Activated CD8-positive, alpha-beta T cell treated with anti-CD3 and anti-CD28 coated beads for 36 hours (primary cell): ENCODE measurements around the gene MAST4. TPM values are rescaled to one million over a fixed set of nuclear protein-coding genes. Genes with fewer than 3 reads are reported as not detected.

Source experiments
- ATAC-seq: fragments of 200-7000 bp; cut with Tn5 transposase; one replicate; pipeline ENCODE4 v1.10.0; 2021; ENCODE audit warnings: mild to moderate bottlenecking, moderate library complexity
- CTCF ChIA-PET: fragments of 350-600 bp; sonication (Branson Sonifier 250); formaldehyde crosslinking; loops from one replicate; lab custom pipeline; 2021; ENCODE audit warnings: antibody characterized with exemption; lab: Charles Lee
- POLR2A ChIA-PET: fragments of 350-600 bp; sonication (Branson Sonifier 250); formaldehyde crosslinking; loops from one replicate; lab custom pipeline; 2021; ENCODE audit warnings: antibody characterized with exemption; lab: Charles Lee
- DNase-seq: peaks from one replicate; pipeline ENCODE4 v3.0.0-alpha.2; 2020
- H3K27ac Mint-ChIP-seq: one replicate; pipeline ENCODE4 v1.8.0; 2021; ENCODE audit warnings: mild to moderate bottlenecking, mixed read lengths
- H3K27me3 Mint-ChIP-seq: one replicate; pipeline ENCODE4 v1.8.0; 2021; ENCODE audit warnings: mixed read lengths
- H3K36me3 Mint-ChIP-seq: one replicate; pipeline ENCODE4 v1.8.0; 2021; ENCODE audit warnings: low read depth, mixed read lengths
- H3K4me1 Mint-ChIP-seq: one replicate; pipeline ENCODE4 v1.8.0; 2021; ENCODE audit warnings: low read depth, mixed read lengths
- H3K4me3 Mint-ChIP-seq: one replicate; pipeline ENCODE4 v1.8.0; 2021; ENCODE audit warnings: mild to moderate bottlenecking, moderate library complexity, mixed read lengths
- H3K9me3 Mint-ChIP-seq: one replicate; pipeline ENCODE4 v1.8.0; 2021; ENCODE audit warnings: mixed read lengths
- CTCF ChIP-seq: fragments of 200-600 bp; IDR thresholded peaks from one replicate; pipeline ENCODE4 v1.8.0; 2022; ENCODE audit warnings: antibody characterized with exemption, mild to moderate bottlenecking
- intact Hi-C: fragments of 100-400 bp; cut with micrococcal nuclease; formaldehyde crosslinking; loops from one replicate; pipeline ENCODE4 v1.10.0; 2022
- total RNA-seq, 2 experiments: library from RNA; stranded (reverse); gene quantifications; one replicate each; pipeline ENCODE4 v1.2.3, GENCODE V29; 2021

The MAST4 gene
- total RNA-seq, 2 experiments from 2014 or later = 7.6 to 10.0 TPM

GRCh38 chr5:66629446-66629845 is 33.3 kb downstream of the MAST4 start:
- ChIA-PET POLR2A (no interaction called here), CTCF (no interaction called here)
- Mint-ChIP-seq H3K4me1 (no peaks in the 10 kb centered on the region), H3K9me3 (no peaks in the 10 kb centered on the region), H3K27ac (no peak overlapping the region), H3K27me3 (peaks cover 4% of the 10 kb centered on the region), H3K4me3 (no peak overlapping the region), H3K36me3 (no peaks in the 10 kb centered on the region)
- ATAC-seq = no peak
- DNase-seq = no peak
- no peak for TF ChIP-seq CTCF
- intact Hi-C loops = no loop called here

- Mint-ChIP-seq H3K4me1 (no peaks in the 10 kb centered on the region), H3K36me3 (no peaks in the 10 kb centered on the region), H3K27me3 (peaks cover 2% of the 10 kb centered on the region), H3K9me3 (no peaks in the 10 kb centered on the region), H3K27ac (no peak overlapping the region), H3K4me3 (no peak overlapping the region)
- TF ChIP-seq CTCF = no peak
- intact Hi-C loops = no loop called here
- ChIA-PET CTCF (no interaction called here), POLR2A (no interaction called here)
- ATAC-seq = no peak
- DNase-seq = no peak
Observed at GRCh38 chr5:66633754-66634153, 37.6 kb downstream of the MAST4 start.

GRCh38 chr5:66634601-66635000 is 38.4 kb downstream of the MAST4 start:
- Mint-ChIP-seq H3K9me3 (no peaks in the 10 kb centered on the region), H3K27ac (no peak overlapping the region), H3K27me3 (peaks cover 5% of the 10 kb centered on the region), H3K4me3 (no peak overlapping the region), H3K4me1 (no peaks in the 10 kb centered on the region), H3K36me3 (no peaks in the 10 kb centered on the region)
- ATAC-seq = no peak
- ChIA-PET POLR2A (no interaction called here), CTCF (no interaction called here)
- DNase-seq = no peak
- intact Hi-C loops = no loop called here
- no peak for TF ChIP-seq CTCF

GRCh38 chr5:66637994-66638393 is 41.8 kb downstream of the MAST4 start:
- Mint-ChIP-seq H3K36me3 (no peaks in the 10 kb centered on the region), H3K4me3 (no peak overlapping the region), H3K4me1 (no peaks in the 10 kb centered on the region), H3K9me3 (no peaks in the 10 kb centered on the region), H3K27ac (no peak overlapping the region), H3K27me3 (peaks cover 9% of the 10 kb centered on the region)
- ChIA-PET CTCF (interaction anchor here (1.9 kb wide), 1 partner anchor 332 kb away, joined by 6 read pairs; no protein-coding TSS in a partner anchor), POLR2A (no interaction called here)
- DNase-seq (no peak), ATAC-seq (no peak)
- intact Hi-C loops = no loop called here
- TF ChIP-seq CTCF = no peak

- ChIA-PET POLR2A (no interaction called here), CTCF (no interaction called here)
- no peaks in the 10 kb centered on the region for H3K36me3 Mint-ChIP-seq
- TF ChIP-seq CTCF = no peak
- no peak overlapping the region for H3K4me3 Mint-ChIP-seq
- no peak for ATAC-seq
- DNase-seq = no peak
- peaks cover 9% of the 10 kb centered on the region for H3K27me3 Mint-ChIP-seq
- H3K4me1 Mint-ChIP-seq = no peaks in the 10 kb centered on the region
- intact Hi-C loops = no loop called here
- no peak overlapping the region for H3K27ac Mint-ChIP-seq
- no peaks in the 10 kb centered on the region for H3K9me3 Mint-ChIP-seq
Observed at GRCh38 chr5:66639037-66639436, 42.8 kb downstream of the MAST4 start.
